ENCODE measurements around the gene TMEM238.
"Not testable (repeated sequence)": the region's sequence is repeated elsewhere in the genome, so short reads cannot be mapped to it uniquely, and the experiment has no call there.

TMEM238 gene

GRCh38 chr19:55401390-55401789, 17.3 kb upstream of the TMEM238 start:
- not testable (repeated sequence) for H3K9me3 ChIP-seq (ENCODE audit: control insufficient read depth, insufficient read depth, low read depth, low read length); H3K27me3 ChIP-seq (ENCODE audit: control insufficient read depth, insufficient read depth, low read length); H3K4me3 ChIP-seq (ENCODE audit: low read depth, low read length); H3K9ac ChIP-seq (ENCODE audit: low read length); H3K27ac ChIP-seq (ENCODE audit: low read depth, low read length)
- Histone ChIP-seq H3K4me1 (ENCODE audit: control insufficient read depth, insufficient read depth, low read length) (peaks cover 11% of the 10 kb centered on the region), H3K36me3 (ENCODE audit: control insufficient read depth, insufficient read depth, low read length) (peaks cover 53% of the 10 kb centered on the region)

GRCh38 chr19:55400281-55401087, 16.4 kb upstream of the TMEM238 start:
- Histone ChIP-seq H3K4me1 (ENCODE audit: control insufficient read depth, insufficient read depth, low read length) (peaks cover 1% of the 10 kb centered on the region; the same call in 1 of the 2 replicates), H3K9ac (ENCODE audit: low read length) (no peak overlapping the region), H3K27ac (ENCODE audit: low read depth, low read length) (no peak overlapping the region), H3K36me3 (ENCODE audit: control insufficient read depth, insufficient read depth, low read length) (peaks cover 44% of the 10 kb centered on the region), H3K27me3 (ENCODE audit: control insufficient read depth, insufficient read depth, low read length) (no peaks in the 10 kb centered on the region), H3K4me3 (ENCODE audit: low read depth, low read length) (no peak overlapping the region), H3K9me3 (ENCODE audit: control insufficient read depth, insufficient read depth, low read depth, low read length) (no peaks in the 10 kb centered on the region)

GRCh38 chr19:55398200-55398925, 14.3 kb upstream of the TMEM238 start:
- Histone ChIP-seq H3K9ac (ENCODE audit: low read length) (no peak overlapping the region), H3K4me1 (ENCODE audit: control insufficient read depth, insufficient read depth, low read length) (0 out of 2 replicates have a peak, but pooled peaks cover under 1% of the 10 kb centered on the region), H3K9me3 (ENCODE audit: control insufficient read depth, insufficient read depth, low read depth, low read length) (no peaks in the 10 kb centered on the region), H3K4me3 (ENCODE audit: low read depth, low read length) (no peak overlapping the region), H3K36me3 (ENCODE audit: control insufficient read depth, insufficient read depth, low read length) (peaks cover 28% of the 10 kb centered on the region), H3K27ac (ENCODE audit: low read depth, low read length) (no peak overlapping the region), H3K27me3 (ENCODE audit: control insufficient read depth, insufficient read depth, low read length) (no peaks in the 10 kb centered on the region)

- Histone ChIP-seq H3K4me3 (ENCODE audit: low read depth, low read length) (no peak overlapping the region), H3K27me3 (ENCODE audit: control insufficient read depth, insufficient read depth, low read length) (no peaks in the 10 kb centered on the region), H3K4me1 (ENCODE audit: control insufficient read depth, insufficient read depth, low read length) (peaks cover 45% of the 10 kb centered on the region; the same call in 1 of the 2 replicates), H3K36me3 (ENCODE audit: control insufficient read depth, insufficient read depth, low read length) (peaks cover 22% of the 10 kb centered on the region), H3K27ac (ENCODE audit: low read depth, low read length) (no peak overlapping the region), H3K9me3 (ENCODE audit: control insufficient read depth, insufficient read depth, low read depth, low read length) (no peaks in the 10 kb centered on the region), H3K9ac (ENCODE audit: low read length) (peak overlapping the region; percentile 10)
Measured at GRCh38 chr19:55392820-55393761, 9.0 kb upstream of the TMEM238 start.

DNA sequence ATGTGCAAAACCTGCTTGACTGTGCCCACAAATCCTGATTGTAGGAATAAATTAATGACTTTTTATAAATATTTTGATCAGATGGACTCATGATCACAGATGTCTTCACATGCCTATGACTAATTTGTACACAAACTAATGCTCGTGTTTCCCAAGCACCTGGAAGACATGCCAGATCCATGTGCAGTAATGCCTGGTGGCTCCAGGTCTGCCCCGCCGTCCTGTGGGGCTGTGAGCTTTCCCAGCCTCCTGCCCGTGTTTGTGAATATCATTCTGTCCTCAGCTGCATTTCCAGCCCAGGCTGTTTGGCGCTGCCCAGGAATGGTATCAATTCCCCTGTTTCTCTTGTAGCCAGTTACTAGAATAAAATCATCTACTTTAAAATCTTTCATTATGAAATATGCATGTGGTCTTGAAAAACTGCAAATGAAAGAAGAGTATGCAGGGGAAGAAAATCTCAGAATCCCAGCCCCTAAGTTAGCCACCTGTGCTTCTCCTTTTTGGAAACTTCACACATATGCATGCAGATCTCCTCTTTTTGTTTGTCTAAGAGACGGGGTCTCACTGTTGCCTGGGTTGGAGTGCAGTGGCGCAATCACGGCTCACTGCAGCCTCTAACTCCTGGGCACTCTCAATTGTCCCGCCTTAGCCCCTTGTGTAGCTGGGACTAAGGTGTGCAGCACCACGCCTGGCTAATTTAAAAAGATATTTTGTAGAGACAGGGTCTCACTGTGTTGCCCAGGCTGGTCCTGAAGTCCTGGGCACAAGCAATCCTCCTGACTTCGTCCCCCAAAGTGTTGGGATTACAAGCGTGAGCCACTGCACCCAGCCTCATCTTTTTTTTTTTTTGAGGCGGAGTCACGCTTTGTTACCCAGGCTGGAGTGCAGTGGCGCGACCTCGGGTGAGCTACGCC, 7.9 kb upstream of the TMEM238 start:
- H3K36me3 ChIP-seq (ENCODE audit: control insufficient read depth, insufficient read depth, low read length) = peaks cover 33% of the 10 kb centered on the region
- H3K27me3 ChIP-seq (ENCODE audit: control insufficient read depth, insufficient read depth, low read length) = no peaks in the 10 kb centered on the region
- no peak overlapping the region for H3K9ac ChIP-seq (ENCODE audit: low read length)
- no peaks in the 10 kb centered on the region for H3K9me3 ChIP-seq (ENCODE audit: control insufficient read depth, insufficient read depth, low read depth, low read length)
- peaks cover 56% of the 10 kb centered on the region for H3K4me1 ChIP-seq (ENCODE audit: control insufficient read depth, insufficient read depth, low read length)
- H3K4me3 ChIP-seq (ENCODE audit: low read depth, low read length) = peak overlapping the region; percentile 16; the same call in 1 of the 2 replicates
- H3K27ac ChIP-seq (ENCODE audit: low read depth, low read length) = no peak overlapping the region

DNA sequence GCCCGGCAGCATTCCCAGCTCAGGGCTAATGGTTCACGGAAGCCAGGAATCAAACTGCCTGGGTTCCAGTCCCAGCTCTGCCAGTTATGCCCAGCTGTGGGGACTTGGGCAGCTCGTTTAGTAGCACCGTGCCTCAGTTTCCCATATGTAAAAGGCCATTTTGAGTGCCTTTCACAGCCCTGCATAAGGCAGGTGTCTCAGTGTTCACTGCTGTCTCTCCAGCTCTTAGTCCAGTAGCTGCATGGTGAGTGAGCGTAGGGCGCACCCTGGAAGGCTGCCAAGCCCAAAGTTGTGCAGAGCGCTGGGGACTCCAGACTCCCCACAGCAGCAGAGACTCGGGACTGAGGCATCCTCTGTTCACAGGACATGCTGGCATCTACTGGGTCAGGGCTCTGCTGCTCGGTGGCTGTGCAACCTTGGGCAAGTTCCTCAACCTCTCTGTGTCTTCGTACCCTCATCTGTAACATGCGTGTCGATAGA, 7.1 kb upstream of the TMEM238 start:
- no peak overlapping the region for H3K27ac ChIP-seq (ENCODE audit: low read depth, low read length)
- H3K4me1 ChIP-seq (ENCODE audit: control insufficient read depth, insufficient read depth, low read length) = peaks cover 59% of the 10 kb centered on the region
- peaks cover 40% of the 10 kb centered on the region for H3K36me3 ChIP-seq (ENCODE audit: control insufficient read depth, insufficient read depth, low read length)
- no peaks in the 10 kb centered on the region for H3K27me3 ChIP-seq (ENCODE audit: control insufficient read depth, insufficient read depth, low read length)
- H3K4me3 ChIP-seq (ENCODE audit: low read depth, low read length) = no peak overlapping the region
- H3K9me3 ChIP-seq (ENCODE audit: control insufficient read depth, insufficient read depth, low read depth, low read length) = no peaks in the 10 kb centered on the region
- no peak overlapping the region for H3K9ac ChIP-seq (ENCODE audit: low read length)

- Histone ChIP-seq H3K9ac (ENCODE audit: low read length) (no peak overlapping the region), H3K27me3 (ENCODE audit: control insufficient read depth, insufficient read depth, low read length) (no peaks in the 10 kb centered on the region), H3K9me3 (ENCODE audit: control insufficient read depth, insufficient read depth, low read depth, low read length) (no peaks in the 10 kb centered on the region), H3K4me3 (ENCODE audit: low read depth, low read length) (no peak overlapping the region), H3K4me1 (ENCODE audit: control insufficient read depth, insufficient read depth, low read length) (peaks cover 59% of the 10 kb centered on the region), H3K27ac (ENCODE audit: low read depth, low read length) (no peak overlapping the region), H3K36me3 (ENCODE audit: control insufficient read depth, insufficient read depth, low read length) (peaks cover 45% of the 10 kb centered on the region)
Measured at GRCh38 chr19:55390461-55390880, 6.4 kb upstream of the TMEM238 start.

DNA sequence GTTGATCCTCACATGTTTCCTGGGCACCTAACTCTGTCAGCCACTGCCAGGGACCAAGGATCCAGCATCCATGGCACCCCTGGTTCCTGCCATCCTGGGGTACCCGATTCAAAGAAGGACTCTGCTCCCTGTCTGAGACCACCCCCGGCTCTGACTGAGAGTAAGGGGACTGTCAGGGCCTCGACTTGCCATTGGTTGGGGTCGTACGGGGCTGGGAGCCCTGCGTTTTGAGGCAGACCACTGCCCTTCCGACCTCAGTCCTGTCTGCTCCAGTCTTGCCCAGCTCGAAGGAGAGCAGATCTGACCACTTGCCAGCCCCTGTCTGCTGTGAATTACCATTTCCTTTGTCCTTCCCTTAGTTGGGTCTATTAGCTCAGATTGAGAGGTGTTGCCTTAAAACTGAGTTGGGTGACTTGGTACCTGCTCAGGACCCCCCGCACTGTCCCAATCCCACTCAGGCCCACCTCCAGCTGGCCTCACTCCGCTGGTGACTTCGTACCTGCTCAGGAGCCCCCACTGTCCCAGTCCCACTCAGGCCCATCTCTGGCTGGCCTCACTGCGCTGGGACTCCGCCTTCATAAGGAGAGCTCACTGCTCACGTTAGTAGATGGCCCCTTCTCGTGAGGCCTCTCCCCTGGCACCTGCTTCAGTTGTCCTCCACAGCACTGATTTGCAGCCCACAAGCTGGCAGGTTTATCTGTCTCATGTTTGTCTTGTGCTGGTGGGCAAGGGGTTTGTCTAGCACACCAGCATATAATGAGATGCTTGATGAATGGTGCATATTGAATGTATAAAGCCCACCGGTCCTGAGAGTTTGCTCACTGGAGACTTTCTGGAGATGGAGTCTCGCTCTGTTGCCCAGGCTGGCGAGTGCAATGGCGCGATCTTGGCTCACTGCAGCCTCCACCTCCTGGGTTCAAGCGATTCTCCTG, 5.6 kb upstream of the TMEM238 start:
- H3K27ac ChIP-seq (ENCODE audit: low read depth, low read length) = no peak overlapping the region
- H3K4me1 ChIP-seq (ENCODE audit: control insufficient read depth, insufficient read depth, low read length) = peaks cover 63% of the 10 kb centered on the region
- no peak overlapping the region for H3K4me3 ChIP-seq (ENCODE audit: low read depth, low read length)
- no peaks in the 10 kb centered on the region for H3K9me3 ChIP-seq (ENCODE audit: control insufficient read depth, insufficient read depth, low read depth, low read length)
- H3K36me3 ChIP-seq (ENCODE audit: control insufficient read depth, insufficient read depth, low read length) = peaks cover 45% of the 10 kb centered on the region
- no peaks in the 10 kb centered on the region for H3K27me3 ChIP-seq (ENCODE audit: control insufficient read depth, insufficient read depth, low read length)
- H3K9ac ChIP-seq (ENCODE audit: low read length) = peak overlapping the region; percentile 21

DNA sequence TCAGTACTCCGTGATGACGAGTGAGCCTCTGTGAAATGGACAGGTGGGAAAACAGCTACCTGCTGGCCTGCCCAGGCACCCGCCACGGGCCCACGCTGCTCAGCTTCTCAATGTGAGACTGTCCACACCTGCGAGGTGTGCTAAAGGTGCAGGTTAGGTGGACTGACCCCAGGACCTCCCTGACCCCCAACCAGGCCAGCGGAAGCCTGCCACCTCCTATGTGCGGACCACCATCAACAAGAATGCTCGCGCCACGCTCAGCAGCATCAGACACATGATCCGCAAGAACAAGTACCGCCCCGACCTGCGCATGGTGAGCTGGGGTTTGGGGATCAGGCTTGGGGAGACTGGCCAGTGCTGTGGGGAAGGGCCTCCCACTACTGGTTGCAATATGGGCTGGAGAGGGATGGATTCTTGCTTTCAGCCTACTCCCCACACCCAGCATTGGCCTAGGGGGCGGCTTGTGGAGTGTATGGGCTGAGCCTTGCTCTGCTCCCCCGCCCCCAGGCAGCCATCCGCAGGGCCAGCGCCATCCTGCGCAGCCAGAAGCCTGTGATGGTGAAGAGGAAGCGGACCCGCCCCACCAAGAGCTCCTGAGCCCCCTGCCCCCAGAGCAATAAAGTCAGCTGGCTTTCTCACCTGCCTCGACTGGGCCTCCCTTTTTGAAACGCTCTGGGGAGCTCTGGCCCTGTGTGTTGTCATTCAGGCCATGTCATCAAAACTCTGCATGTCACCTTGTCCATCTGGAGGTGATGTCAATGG, 3.8 kb upstream of the TMEM238 start:
- peaks cover 45% of the 10 kb centered on the region for H3K36me3 ChIP-seq (ENCODE audit: control insufficient read depth, insufficient read depth, low read length)

More for the DNA sequence above, 3.8 kb upstream of the TMEM238 start:
- peak overlapping the region; percentile 96 for H3K9ac ChIP-seq (ENCODE audit: low read length)
- H3K27ac ChIP-seq (ENCODE audit: low read depth, low read length) = no peak overlapping the region
- H3K27me3 ChIP-seq (ENCODE audit: control insufficient read depth, insufficient read depth, low read length) = peaks cover under 1% of the 10 kb centered on the region; the same call in 1 of the 2 replicates
- peaks cover 64% of the 10 kb centered on the region for H3K4me1 ChIP-seq (ENCODE audit: control insufficient read depth, insufficient read depth, low read length)
- peak overlapping the region; percentile 92 for H3K4me3 ChIP-seq (ENCODE audit: low read depth, low read length)
- H3K9me3 ChIP-seq (ENCODE audit: control insufficient read depth, insufficient read depth, low read depth, low read length) = no peaks in the 10 kb centered on the region

Measured in HUES6 (cell line).